ENCODE results near the gene BBIP1. TPM values are rescaled to one million over a fixed set of nuclear protein-coding genes. Genes with fewer than 3 reads are reported as not detected.
A peak's percentile ranks its signal among the peaks of the same experiment; 100 is the strongest.
"Not testable (repeated sequence)": the region's sequence is repeated elsewhere in the genome, so short reads cannot be mapped to it uniquely, and the experiment has no call there.

The BBIP1 gene
- total RNA-seq, 2 experiments from 2014 or later, result 36.4 to 43.9 TPM

DNA sequence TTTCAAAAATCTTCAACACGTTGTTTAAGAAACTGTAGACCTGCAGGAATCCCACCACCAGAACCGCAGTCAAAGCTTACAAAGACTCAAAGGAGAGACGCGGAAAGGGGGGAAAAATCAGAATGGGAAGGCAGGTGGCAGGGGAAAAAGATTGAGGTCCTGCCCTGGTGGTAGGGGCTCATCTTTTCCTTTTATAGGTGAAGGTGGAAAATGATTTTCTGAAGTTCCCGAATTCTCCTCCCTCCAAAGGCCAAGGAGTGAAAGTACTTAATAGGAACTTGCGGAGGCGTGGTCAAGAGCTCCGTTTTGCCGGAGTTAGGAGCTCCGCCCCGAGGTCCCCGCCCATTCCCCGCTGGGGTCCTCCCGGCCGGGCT lies 724 bp downstream of the BBIP1 start:
- intact Hi-C loops (cut with micrococcal nuclease), result loop anchor here (1.0 to 10.0 kb wide), 4 partner anchors 15 to 707 kb away; partner anchors contain the start of gene DUSP5
- Mint-ChIP-seq H3K4me3 (peak overlapping the region; percentile 92), H3K9me3 (no peaks in the 10 kb centered on the region), H3K27ac (peak overlapping the region; percentile 99), H3K36me3 (peaks cover 9% of the 10 kb centered on the region), H3K27me3 (no peaks in the 10 kb centered on the region), H3K4me1 (ENCODE audit: low read depth) (peaks cover 34% of the 10 kb centered on the region)
- POLR2A ChIA-PET, result interaction anchor here (0.6 to 2.2 kb wide), 12 partner anchors 11 to 174 kb away, joined by 3 to 11 read pairs (median 5); no protein-coding TSS in a partner anchor
- CTCF ChIA-PET, result interaction anchor here (0.5 to 3.1 kb wide), 5 partner anchors 15 to 172 kb away, joined by 3 to 22 read pairs (median 3); no protein-coding TSS in a partner anchor
- peak; percentile 93 for DNase-seq

GRCh38 chr10:110916554-110917346 lies 2.2 kb downstream of the BBIP1 start:
- DNase-seq, result no peak
- no peaks in the 10 kb centered on the region for H3K27me3 Mint-ChIP-seq
- no peak overlapping the region for H3K4me3 Mint-ChIP-seq
- ChIA-PET CTCF (interaction anchor here (1.2 to 3.1 kb wide), 3 partner anchors 14 to 170 kb away, joined by 4 to 22 read pairs (median 14); no protein-coding TSS in a partner anchor), POLR2A (no interaction called here)
- H3K27ac Mint-ChIP-seq, result peak overlapping the region; percentile 48
- H3K36me3 Mint-ChIP-seq, result peaks cover 9% of the 10 kb centered on the region
- intact Hi-C loops (cut with micrococcal nuclease), result loop anchor here (10.0 kb wide), 1 partner anchor 492 kb away; no protein-coding TSS in a partner anchor
- peaks cover 28% of the 10 kb centered on the region for H3K4me1 Mint-ChIP-seq (ENCODE audit: low read depth)
- H3K9me3 Mint-ChIP-seq, result no peaks in the 10 kb centered on the region

- H3K36me3 Mint-ChIP-seq, H3K4me3 Mint-ChIP-seq, H3K27me3 Mint-ChIP-seq, POLR2A ChIA-PET, H3K27ac Mint-ChIP-seq, H3K9me3 Mint-ChIP-seq, DNase-seq: not testable (repeated sequence)
- intact Hi-C loops (cut with micrococcal nuclease), result loop anchor here (10.0 kb wide), 1 partner anchor 491 kb away; no protein-coding TSS in a partner anchor
- peaks cover 23% of the 10 kb centered on the region for H3K4me1 Mint-ChIP-seq (ENCODE audit: low read depth)
- CTCF ChIA-PET, result interaction anchor here (1.3 kb wide), 1 partner anchor 305 kb away, joined by 3 read pairs; no protein-coding TSS in a partner anchor
These were observed 3.4 kb downstream of the BBIP1 start for GRCh38 chr10:110915600-110915999.

GRCh38 chr10:110915035-110915434 lies 3.9 kb downstream of the BBIP1 start:
- H3K27ac Mint-ChIP-seq, result no peak overlapping the region

GRCh38 chr10:110914431-110914830 lies 4.5 kb downstream of the BBIP1 start:
- Mint-ChIP-seq H3K4me3 (no peak overlapping the region), H3K36me3 (peaks cover 5% of the 10 kb centered on the region), H3K27ac (no peak overlapping the region), H3K4me1 (ENCODE audit: low read depth) (peaks cover 23% of the 10 kb centered on the region), H3K27me3 (no peaks in the 10 kb centered on the region), H3K9me3 (no peaks in the 10 kb centered on the region)
- CTCF ChIA-PET, result interaction anchor here (0.7 to 1.3 kb wide), 2 partner anchors 27 to 304 kb away, joined by 3 read pairs; no protein-coding TSS in a partner anchor
- POLR2A ChIA-PET, result interaction anchor here (1.2 kb wide), 1 partner anchor 140 kb away, joined by 3 read pairs; no protein-coding TSS in a partner anchor
- intact Hi-C loops (cut with micrococcal nuclease), result loop anchor here (10.0 kb wide), 1 partner anchor 490 kb away; no protein-coding TSS in a partner anchor
- no peak for DNase-seq

More at GRCh38 chr10:110915035-110915434, 3.9 kb downstream of the BBIP1 start:
- Mint-ChIP-seq H3K36me3 (peaks cover 6% of the 10 kb centered on the region), H3K27me3 (no peaks in the 10 kb centered on the region), H3K4me1 (ENCODE audit: low read depth) (peaks cover 23% of the 10 kb centered on the region), H3K9me3 (no peaks in the 10 kb centered on the region), H3K4me3 (no peak overlapping the region)
- no peak for DNase-seq
- ChIA-PET CTCF (interaction anchor here (1.3 kb wide), 1 partner anchor 304 kb away, joined by 3 read pairs; no protein-coding TSS in a partner anchor), POLR2A (no interaction called here)
- intact Hi-C loops (cut with micrococcal nuclease), result loop anchor here (10.0 kb wide), 1 partner anchor 490 kb away; no protein-coding TSS in a partner anchor

- POLR2A ChIA-PET, result interaction anchor here (1.3 kb wide), 1 partner anchor 41 kb away, joined by 3 read pairs; the partner anchor contains the start of gene PDCD4
- H3K27me3 Mint-ChIP-seq, result no peaks in the 10 kb centered on the region
- DNase-seq, result no peak
- no peak overlapping the region for H3K27ac Mint-ChIP-seq
- CTCF ChIA-PET, result interaction anchor here (0.7 kb wide), 1 partner anchor 11 kb away, joined by 4 read pairs; no protein-coding TSS in a partner anchor
- intact Hi-C loops (cut with micrococcal nuclease), result loop anchor here (10.0 kb wide), 1 partner anchor 488 kb away; no protein-coding TSS in a partner anchor
- H3K36me3 Mint-ChIP-seq, result peaks cover 3% of the 10 kb centered on the region
- peaks cover 19% of the 10 kb centered on the region for H3K4me1 Mint-ChIP-seq (ENCODE audit: low read depth)
- no peak overlapping the region for H3K4me3 Mint-ChIP-seq
- no peaks in the 10 kb centered on the region for H3K9me3 Mint-ChIP-seq
These were observed 6.6 kb downstream of the BBIP1 start for GRCh38 chr10:110912374-110912773.

GRCh38 chr10:110910138-110910537 lies 8.8 kb downstream of the BBIP1 start:
- DNase-seq, result no peak
- H3K27me3 Mint-ChIP-seq, result no peaks in the 10 kb centered on the region
- peaks cover 6% of the 10 kb centered on the region for H3K4me1 Mint-ChIP-seq (ENCODE audit: low read depth)
- no peak overlapping the region for H3K27ac Mint-ChIP-seq
- ChIA-PET POLR2A (interaction anchor here (1.0 kb wide), 1 partner anchor 9 kb away, joined by 3 read pairs; no protein-coding TSS in a partner anchor), CTCF (interaction anchor here (1.0 to 2.2 kb wide), 3 partner anchors 13 to 164 kb away, joined by 3 to 6 read pairs (median 4); no protein-coding TSS in a partner anchor)
- no peak overlapping the region for H3K4me3 Mint-ChIP-seq
- intact Hi-C loops (cut with micrococcal nuclease), result loop anchor here (10.0 kb wide), 1 partner anchor 485 kb away; no protein-coding TSS in a partner anchor
- no peaks in the 10 kb centered on the region for H3K9me3 Mint-ChIP-seq
- peaks cover 2% of the 10 kb centered on the region for H3K36me3 Mint-ChIP-seq

- peaks cover 13% of the 10 kb centered on the region for H3K36me3 Mint-ChIP-seq
- POLR2A ChIA-PET, result interaction anchor here (1.0 to 2.0 kb wide), 5 partner anchors 15 to 129 kb away, joined by 3 to 11 read pairs (median 5); partner anchors contain the start of genes BBIP1 and SHOC2
These were observed 15.4 kb downstream of the BBIP1 start for GRCh38 chr10:110903280-110904278.

DNA sequence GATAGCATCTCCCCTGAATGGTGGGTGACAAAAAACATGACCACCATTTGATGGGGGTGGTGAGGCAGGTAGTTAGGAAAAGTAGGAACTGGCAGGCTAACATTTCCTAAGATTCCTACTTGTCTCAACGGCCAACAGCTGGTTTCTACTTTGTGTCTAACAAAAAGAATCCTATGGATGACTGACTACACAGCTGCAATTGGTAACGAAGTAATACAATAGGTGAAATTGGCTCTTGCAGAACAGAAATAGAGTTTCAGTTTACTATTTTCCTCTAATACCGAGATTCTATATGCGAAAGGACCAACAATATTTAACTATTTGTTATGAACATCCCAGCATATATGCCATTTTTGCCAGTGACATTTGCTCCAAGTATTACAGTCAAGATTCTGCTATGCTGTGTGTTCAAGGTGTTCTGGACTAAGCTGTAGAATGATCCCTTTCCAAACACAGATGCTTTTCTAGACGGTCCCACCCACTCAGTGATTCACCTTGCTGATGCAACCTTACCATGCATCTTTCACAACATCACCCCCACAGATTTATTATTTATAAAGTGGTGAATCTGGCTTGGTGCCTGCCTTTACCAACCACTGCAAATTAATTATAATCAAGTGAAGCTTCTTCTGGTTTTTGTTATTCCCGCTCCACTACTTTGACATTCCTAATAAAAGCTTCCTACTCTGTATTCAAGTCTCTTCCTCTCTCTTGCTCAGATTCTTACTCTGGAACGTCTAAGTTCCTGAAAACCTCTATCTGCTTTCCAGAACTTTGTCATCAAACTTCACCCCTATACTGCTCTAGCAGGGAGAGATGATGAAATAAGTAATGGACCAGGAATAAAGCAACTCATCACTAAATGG lies 16.8 kb downstream of the BBIP1 start:
- intact Hi-C loops (cut with micrococcal nuclease), result loop anchor here (1.0 to 5.0 kb wide), 3 partner anchors 9 to 128 kb away; no protein-coding TSS in a partner anchor
- DNase-seq, result peak; percentile 68
- CTCF ChIA-PET, result interaction anchor here (0.9 to 4.2 kb wide), 10 partner anchors 9 to 230 kb away, joined by 3 to 23 read pairs (median 4); partner anchors contain the start of genes BBIP1, PDCD4 and SHOC2
- Mint-ChIP-seq H3K36me3 (peaks cover 17% of the 10 kb centered on the region), H3K27ac (peak overlapping the region; percentile 79), H3K9me3 (no peaks in the 10 kb centered on the region), H3K4me1 (ENCODE audit: low read depth) (peaks cover 40% of the 10 kb centered on the region), H3K4me3 (peak overlapping the region; percentile 6), H3K27me3 (no peaks in the 10 kb centered on the region)
- POLR2A ChIA-PET, result interaction anchor here (0.6 to 2.0 kb wide), 9 partner anchors 8 to 128 kb away, joined by 3 to 11 read pairs (median 5); partner anchors contain the start of genes BBIP1 and SHOC2

More at GRCh38 chr10:110903280-110904278, 15.4 kb downstream of the BBIP1 start:
- DNase-seq, result peak; percentile 60
- CTCF ChIA-PET, result interaction anchor here (0.9 to 4.2 kb wide), 7 partner anchors 10 to 157 kb away, joined by 4 to 23 read pairs (median 4); partner anchors contain the start of genes BBIP1, PDCD4 and SHOC2
- H3K9me3 Mint-ChIP-seq, result no peaks in the 10 kb centered on the region
- H3K27me3 Mint-ChIP-seq, result no peaks in the 10 kb centered on the region
- H3K4me1 Mint-ChIP-seq (ENCODE audit: low read depth), result peaks cover 39% of the 10 kb centered on the region
- peak overlapping the region; percentile 3 for H3K4me3 Mint-ChIP-seq
- intact Hi-C loops (cut with micrococcal nuclease), result loop anchor here (1.0 to 5.0 kb wide), 2 partner anchors 15 to 36 kb away; no protein-coding TSS in a partner anchor
- H3K27ac Mint-ChIP-seq, result peak overlapping the region; percentile 79

DNA sequence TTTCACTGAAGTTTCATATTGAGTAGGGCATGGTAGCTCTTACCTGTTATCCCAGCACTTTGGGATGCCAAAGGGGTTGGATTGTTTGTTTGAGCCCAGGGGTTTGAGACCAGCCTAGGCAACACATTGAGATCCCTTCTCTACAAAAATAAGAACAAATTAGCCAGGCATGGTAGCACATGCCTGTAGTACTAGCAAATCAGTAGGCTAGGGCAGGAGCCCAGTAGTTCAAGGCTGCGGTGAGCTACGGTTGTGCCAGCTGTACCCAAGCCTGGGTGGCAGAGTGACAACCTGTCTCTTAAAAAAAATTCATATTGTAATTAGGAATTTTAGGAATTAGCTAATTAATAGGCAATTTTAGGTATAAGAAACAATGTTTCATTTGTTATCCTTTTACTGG lies 18.0 kb downstream of the BBIP1 start:
- intact Hi-C loops (cut with micrococcal nuclease), result loop anchor here (5.0 kb wide), 1 partner anchor 34 kb away; no protein-coding TSS in a partner anchor
- no peak overlapping the region for H3K4me3 Mint-ChIP-seq
- H3K27me3 Mint-ChIP-seq, result no peaks in the 10 kb centered on the region
- H3K9me3 Mint-ChIP-seq, result no peaks in the 10 kb centered on the region
- peaks cover 22% of the 10 kb centered on the region for H3K36me3 Mint-ChIP-seq
- no peak for DNase-seq
- peaks cover 50% of the 10 kb centered on the region for H3K4me1 Mint-ChIP-seq (ENCODE audit: low read depth)
- POLR2A ChIA-PET, result interaction anchor here (0.6 to 1.6 kb wide), 5 partner anchors 10 to 127 kb away, joined by 3 to 5 read pairs (median 3); partner anchors contain the start of genes BBIP1 and SHOC2
- CTCF ChIA-PET, result interaction anchor here (0.6 to 4.2 kb wide), 8 partner anchors 7 to 290 kb away, joined by 3 to 23 read pairs (median 4); partner anchors contain the start of genes BBIP1 and SHOC2
- H3K27ac Mint-ChIP-seq, result no peak overlapping the region
